Neural progenitor cell (in vitro differentiated cells): ENCODE measurements around the gene CLDN20.

Experiments used
- EZH2phosphoT487 ChIP-seq: fragments of 200-600 bp; sonication (generic); IDR thresholded peaks from 2 replicates; pipeline ENCODE4 v1.6.1; 2017; ENCODE audit warnings: antibody characterized with exemption
- TF ChIP-seq, protein P1 (sequence below): fragments of 200-600 bp; sonication (generic); IDR thresholded peaks from 2 replicates; pipeline ENCODE4 v1.5.1; 2017; ENCODE audit warnings: antibody characterized with exemption, mild to moderate bottlenecking

DNA sequence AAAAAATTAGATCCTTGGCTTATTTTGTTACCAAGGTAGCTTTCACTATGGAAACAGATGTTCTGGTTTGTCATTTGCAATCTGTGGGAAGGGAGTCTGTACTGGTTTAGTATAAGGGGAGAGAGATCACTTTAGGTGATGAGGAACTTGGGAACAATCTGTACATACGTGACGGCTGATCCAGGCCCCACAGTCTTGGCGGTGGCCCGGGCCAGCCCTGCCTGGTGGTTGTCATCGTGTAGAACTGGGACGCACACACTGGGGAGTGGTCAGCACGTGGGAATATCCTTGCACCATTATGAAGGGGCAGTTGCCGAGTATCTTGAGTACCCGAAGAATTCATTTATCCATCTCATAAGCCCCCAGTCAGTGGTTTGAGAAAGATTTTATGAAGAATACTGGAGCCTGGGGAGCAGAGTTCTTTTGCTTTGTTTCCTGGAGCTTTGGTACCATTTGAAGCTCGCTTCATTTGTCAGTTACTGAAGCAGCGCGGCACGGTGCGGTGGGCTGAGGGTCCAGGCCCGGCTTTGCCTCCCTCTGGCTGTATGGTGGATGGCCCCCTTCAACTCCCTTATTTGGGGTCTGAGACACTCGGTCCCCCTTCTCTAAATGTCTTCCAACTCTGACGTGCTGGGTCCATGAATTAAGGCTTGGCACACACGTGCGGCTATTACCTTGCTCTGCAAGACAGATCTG lies 22.8 kb upstream of the CLDN20 start:
- TF ChIP-seq, protein P1, sequence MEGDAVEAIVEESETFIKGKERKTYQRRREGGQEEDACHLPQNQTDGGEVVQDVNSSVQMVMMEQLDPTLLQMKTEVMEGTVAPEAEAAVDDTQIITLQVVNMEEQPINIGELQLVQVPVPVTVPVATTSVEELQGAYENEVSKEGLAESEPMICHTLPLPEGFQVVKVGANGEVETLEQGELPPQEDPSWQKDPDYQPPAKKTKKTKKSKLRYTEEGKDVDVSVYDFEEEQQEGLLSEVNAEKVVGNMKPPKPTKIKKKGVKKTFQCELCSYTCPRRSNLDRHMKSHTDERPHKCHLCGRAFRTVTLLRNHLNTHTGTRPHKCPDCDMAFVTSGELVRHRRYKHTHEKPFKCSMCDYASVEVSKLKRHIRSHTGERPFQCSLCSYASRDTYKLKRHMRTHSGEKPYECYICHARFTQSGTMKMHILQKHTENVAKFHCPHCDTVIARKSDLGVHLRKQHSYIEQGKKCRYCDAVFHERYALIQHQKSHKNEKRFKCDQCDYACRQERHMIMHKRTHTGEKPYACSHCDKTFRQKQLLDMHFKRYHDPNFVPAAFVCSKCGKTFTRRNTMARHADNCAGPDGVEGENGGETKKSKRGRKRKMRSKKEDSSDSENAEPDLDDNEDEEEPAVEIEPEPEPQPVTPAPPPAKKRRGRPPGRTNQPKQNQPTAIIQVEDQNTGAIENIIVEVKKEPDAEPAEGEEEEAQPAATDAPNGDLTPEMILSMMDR = no peak
- no peak for TF ChIP-seq EZH2phosphoT487
